Muscle of leg (tissue), 11 donors: ENCODE results near the gene SORCS3. TPM values are rescaled to one million over a fixed set of nuclear protein-coding genes. Genes with fewer than 3 reads are reported as not detected.
A peak's percentile ranks its signal among the peaks of the same experiment; 100 is the strongest.

Experiments
- DNase-seq: peaks from one replicate; pipeline ENCODE4 v3.0.0; 2013
- H3K27ac ChIP-seq: one replicate; pipeline ENCODE4 v1.5.1; 2013; ENCODE audit warnings: mild to moderate bottlenecking, low read length, control low read depth
- H3K27me3 ChIP-seq: one replicate; pipeline ENCODE4 v1.6.1; 2013; ENCODE audit warnings: low read length; ENCODE audit not compliant: control insufficient read depth, insufficient read depth
- H3K36me3 ChIP-seq: one replicate; pipeline ENCODE4 v1.6.1; 2013; ENCODE audit warnings: low read length; ENCODE audit not compliant: control insufficient read depth, insufficient read depth
- H3K4me1 ChIP-seq: one replicate; pipeline ENCODE4 v1.6.1; 2013; ENCODE audit warnings: low read length; ENCODE audit not compliant: control insufficient read depth, insufficient read depth
- H3K4me3 ChIP-seq: one replicate; pipeline ENCODE4 v1.5.1; 2013; ENCODE audit warnings: low read length, control low read depth
- H3K9me3 ChIP-seq: replicated peaks from 2 replicates; pipeline ENCODE4 v1.6.1; 2013; ENCODE audit warnings: low read depth, low read length; ENCODE audit not compliant: control insufficient read depth
- WGBS: methylation state at CpG from one replicate; pipeline ENCODE4 v1.1.5; 2013; ENCODE audit warnings: missing lambda C conversion rate; ENCODE audit not compliant: insufficient coverage; 5-methylcytosine and 5-hydroxymethylcytosine counted together
- polyA plus RNA-seq, 8 donors: library from polyadenylated mRNA; unstranded; fragments of 120-200 nt; gene quantifications; one replicate each; pipeline versions ENCODE4 v1.2.1 to v1.2.3, GENCODE V29; 2013; ENCODE audit warnings: inconsistent platforms in 1 of 8, low replicate concordance in 1 of 8; ENCODE audit not compliant: insufficient read length in 8 of 8, insufficient read depth in 1 of 8
- total RNA-seq: library from RNA; stranded (reverse); fragments of 120-200 nt; gene quantifications from one replicate; pipeline ENCODE4 v1.2.4, GENCODE V29; 2013

The SORCS3 gene
- total and polyA plus RNA-seq, 9 donors = 0.03 to 0.36 (median 0.13) TPM; not detected in 1

- no peak for DNase-seq
- no peak overlapping the region for H3K27ac ChIP-seq
- H3K27me3 ChIP-seq = no peaks in the 10 kb centered on the region
- no peak overlapping the region for H3K4me3 ChIP-seq
- WGBS = 96% methylated on average over 4 of the region's 7 CpGs
- H3K36me3 ChIP-seq = no peaks in the 10 kb centered on the region
- no peaks in the 10 kb centered on the region for H3K9me3 ChIP-seq
- no peaks in the 10 kb centered on the region for H3K4me1 ChIP-seq
These were observed 637.3 kb downstream of the SORCS3 start for GRCh38 chr10:105278439-105278838.

- Histone ChIP-seq H3K4me3 (no peak overlapping the region), H3K27me3 (no peaks in the 10 kb centered on the region), H3K27ac (no peak overlapping the region), H3K9me3 (no peaks in the 10 kb centered on the region), H3K4me1 (no peaks in the 10 kb centered on the region), H3K36me3 (no peaks in the 10 kb centered on the region)
- DNase-seq = no peak
These were observed 638.0 kb downstream of the SORCS3 start for GRCh38 chr10:105279101-105279500.

GRCh38 chr10:105280895-105281294 is 639.8 kb downstream of the SORCS3 start:
- Histone ChIP-seq H3K4me1 (no peaks in the 10 kb centered on the region), H3K9me3 (no peaks in the 10 kb centered on the region), H3K27ac (no peak overlapping the region), H3K27me3 (no peaks in the 10 kb centered on the region), H3K4me3 (no peak overlapping the region), H3K36me3 (no peaks in the 10 kb centered on the region)
- DNase-seq = no peak
- 60% methylated on average over 1 of the region's 1 CpG for WGBS

GRCh38 chr10:105284476-105285215 is 643.6 kb downstream of the SORCS3 start:
- DNase-seq = peak; percentile 36
- H3K9me3 ChIP-seq = no peaks in the 10 kb centered on the region
- H3K27ac ChIP-seq = no peak overlapping the region
- WGBS = no CpG with 5 or more reads among the region's 1 CpG
- H3K27me3 ChIP-seq = no peaks in the 10 kb centered on the region
- no peaks in the 10 kb centered on the region for H3K4me1 ChIP-seq
- no peaks in the 10 kb centered on the region for H3K36me3 ChIP-seq
- no peak overlapping the region for H3K4me3 ChIP-seq

- DNase-seq = peak; percentile 76
- no peaks in the 10 kb centered on the region for H3K9me3 ChIP-seq
- no peak overlapping the region for H3K27ac ChIP-seq
- no peaks in the 10 kb centered on the region for H3K4me1 ChIP-seq
- no peaks in the 10 kb centered on the region for H3K27me3 ChIP-seq
- 29% methylated on average over 1 of the region's 2 CpGs for WGBS
- H3K4me3 ChIP-seq = no peak overlapping the region
- no peaks in the 10 kb centered on the region for H3K36me3 ChIP-seq
These were observed 646.9 kb downstream of the SORCS3 start for GRCh38 chr10:105288026-105288425.

- Histone ChIP-seq H3K4me1 (no peaks in the 10 kb centered on the region), H3K27me3 (no peaks in the 10 kb centered on the region), H3K27ac (no peak overlapping the region), H3K36me3 (no peaks in the 10 kb centered on the region), H3K9me3 (no peaks in the 10 kb centered on the region), H3K4me3 (no peak overlapping the region)
- no peak for DNase-seq
These were observed 647.5 kb downstream of the SORCS3 start for GRCh38 chr10:105288613-105289012.

DNA sequence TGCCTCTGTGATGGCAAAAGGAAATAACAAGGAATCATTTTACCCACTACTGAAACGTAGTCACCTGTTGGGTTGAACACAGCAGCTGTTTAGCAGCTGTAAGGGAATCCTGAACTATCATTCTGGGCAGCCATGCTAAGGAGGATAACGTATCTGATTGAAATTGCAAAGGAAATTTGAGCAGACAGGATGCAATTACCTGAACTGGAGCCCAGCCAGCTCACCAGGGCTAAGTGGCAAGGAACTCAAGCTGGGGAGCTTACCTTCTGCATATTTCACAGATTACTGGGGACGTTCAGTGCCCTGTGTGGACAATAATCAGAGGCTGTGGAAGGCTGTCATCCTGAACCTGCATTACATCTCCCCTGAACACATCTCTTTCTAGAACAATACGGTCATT is 650.5 kb downstream of the SORCS3 start:
- H3K27me3 ChIP-seq = no peaks in the 10 kb centered on the region
- no peak overlapping the region for H3K4me3 ChIP-seq
- 5% methylated on average over 2 of the region's 4 CpGs for WGBS
- H3K27ac ChIP-seq = no peak overlapping the region
- DNase-seq = no peak
- no peaks in the 10 kb centered on the region for H3K4me1 ChIP-seq
- H3K36me3 ChIP-seq = no peaks in the 10 kb centered on the region
- H3K9me3 ChIP-seq = peaks cover 2% of the 10 kb centered on the region

DNA sequence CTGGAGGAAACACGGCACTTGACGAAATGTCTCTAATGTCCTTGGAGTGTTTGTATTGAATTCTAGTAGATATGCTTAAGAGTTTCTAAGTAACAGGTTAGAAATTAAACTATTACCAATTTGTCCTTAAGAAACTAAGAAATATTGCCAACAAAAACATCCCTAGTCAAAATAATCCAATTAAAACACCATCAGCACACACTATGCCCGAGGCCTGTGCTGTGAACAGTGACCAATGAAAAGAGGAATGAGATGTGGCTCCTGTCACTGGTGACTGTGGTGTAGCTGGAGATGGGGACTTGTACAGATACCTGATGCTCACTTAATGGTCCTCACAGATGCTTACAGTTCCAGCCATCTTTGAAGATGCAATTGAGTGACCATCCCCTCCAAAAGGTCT is 651.1 kb downstream of the SORCS3 start:
- no peaks in the 10 kb centered on the region for H3K36me3 ChIP-seq
- no peaks in the 10 kb centered on the region for H3K27me3 ChIP-seq
- WGBS = no CpG with 5 or more reads among the region's 3 CpGs
- no peaks in the 10 kb centered on the region for H3K4me1 ChIP-seq
- no peak for DNase-seq
- H3K9me3 ChIP-seq = peaks cover 2% of the 10 kb centered on the region
- no peak overlapping the region for H3K27ac ChIP-seq
- H3K4me3 ChIP-seq = no peak overlapping the region
